Regular cardiac myocyte (primary cell): ENCODE measurements around the gene CDKN2AIP. TPM values are rescaled to one million over a fixed set of nuclear protein-coding genes. Genes with fewer than 3 reads are reported as not detected.

Source experiments
- total RNA-seq: library from RNA; depleted of rRNA; stranded (reverse); fragments of >200 nt; gene quantifications from 2 replicates; pipeline ENCODE4 v1.2.3, GENCODE V29; 2014

The CDKN2AIP gene
- total RNA-seq: 16.3 and 16.6 TPM in 2 replicates

GRCh38 chr4:183444214-183445096, at the start of gene CDKN2AIP:
Gene CDKN2AIP, plus strand, starts transcription at chr4:183444636. Its CDS starts 162 bp downstream, at chr4:183444798.

Other genes starting within 250 kb of the CDKN2AIP start
- not detected in 2 replicates for gene CLDN22, start 124.4 kb upstream of the CDKN2AIP start, total RNA-seq
- not detected in 2 replicates for gene CLDN24, start 122.2 kb upstream of the CDKN2AIP start, total RNA-seq
- gene ING2, start 60.4 kb downstream of the CDKN2AIP start, total RNA-seq: 12.7 and 15.5 TPM in 2 replicates
- gene RWDD4, start 214.5 kb downstream of the CDKN2AIP start, total RNA-seq: 19.7 and 26.6 TPM in 2 replicates
- 40.8 and 64.3 TPM in 2 replicates for gene TRAPPC11, start 214.7 kb downstream of the CDKN2AIP start, total RNA-seq